ENCODE data around the gene BCKDK. TPM values are rescaled to one million over a fixed set of nuclear protein-coding genes. Genes with fewer than 3 reads are reported as not detected.
"Not testable (repeated sequence)": the region's sequence is repeated elsewhere in the genome, so short reads cannot be mapped to it uniquely, and the experiment has no call there.

Gene BCKDK
- total RNA-seq, 4 donors from 2014 or later: 37.9 to 53.4 (median 45.6) TPM

DNA sequence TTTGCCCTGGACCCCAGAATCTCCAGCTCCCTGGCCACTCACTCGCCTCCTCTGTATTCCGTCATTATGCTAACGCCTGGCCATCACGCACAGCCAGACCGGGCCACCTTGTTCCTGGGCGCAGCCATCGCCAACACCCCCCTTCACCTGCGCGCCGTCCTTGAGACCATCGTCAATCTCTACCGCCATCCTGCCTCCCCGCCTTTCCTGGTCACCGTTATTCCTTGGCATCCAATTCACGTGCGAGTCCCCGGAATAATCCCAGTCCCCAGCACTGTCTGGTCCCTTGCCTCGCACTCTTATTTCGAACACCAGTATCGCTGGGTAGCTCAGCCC lies 14.1 kb upstream of the BCKDK start:
- H3K4me1 ChIP-seq: peaks cover 0 to 29% (median 11%) of the 10 kb centered on the region in 4 donors
- H3K36me3 ChIP-seq: peaks cover 0 to 27% (median 0%) of the 10 kb centered on the region in 3 donors
- H3K4me3 ChIP-seq: peak overlapping the region; percentile 69 to 82 (median 76)
- H3K27ac ChIP-seq: peak overlapping the region; percentile 58 to 89 (median 84)
- no peaks in the 10 kb centered on the region for H3K27me3 ChIP-seq
- TF ChIP-seq CTCF (IDR thresholded peaks at IDR 0.05) (no peak), POLR2A (IDR thresholded peaks at IDR 0.05) (no peak), EP300 (IDR thresholded peaks at IDR 0.05) (no peak)
- WGBS, 2 donors: 0 to 1% methylated on average over 20 of the region's 20 CpGs
- DNase-seq (ENCODE audit: low spot score in 2 of 2): no peak
- H3K9me3 ChIP-seq: no peaks in the 10 kb centered on the region

DNA sequence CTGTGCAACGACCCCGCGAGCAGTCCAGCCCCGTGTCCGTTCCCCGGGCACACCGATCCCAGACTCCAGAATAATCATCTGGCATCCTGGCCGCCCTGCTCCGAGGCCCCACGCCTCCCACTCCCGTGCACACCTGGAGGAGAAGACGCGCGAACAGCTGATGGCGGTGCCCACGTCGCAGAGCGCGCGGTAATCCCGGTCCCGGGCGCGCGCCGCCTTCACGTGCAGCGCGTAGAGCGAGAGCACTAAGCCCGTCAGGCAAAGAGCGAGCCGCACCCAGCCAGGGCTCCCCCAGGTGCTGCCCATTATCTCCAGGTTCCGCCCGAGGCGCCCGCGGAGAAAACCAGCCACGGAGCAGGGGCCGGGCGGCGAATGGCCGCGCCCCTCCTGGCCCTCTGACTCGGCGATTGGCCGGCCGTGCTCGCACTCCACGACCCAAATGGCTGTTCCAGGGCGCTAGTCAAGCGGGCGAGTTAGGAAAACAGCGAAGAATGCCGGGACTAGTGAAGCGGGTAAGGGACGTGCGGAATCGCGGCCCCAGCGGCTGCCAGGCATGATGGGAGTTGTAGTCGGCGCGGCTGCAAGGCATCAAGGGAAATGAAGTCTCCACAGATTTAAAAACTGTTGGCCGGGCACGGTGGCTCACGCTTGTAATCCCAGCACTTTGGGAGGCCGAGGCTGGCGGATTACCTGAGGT lies 13.6 kb upstream of the BCKDK start, which contains the start of gene VKORC1:
TSS of gene VKORC1 (minus strand) at position 374 of the 697 bp plus-strand sequence. CDS start at position 306, 68 bp downstream.
- WGBS, 2 donors: 1% methylated on average over 67 of the region's 69 CpGs
- peak within 1 kb of the TSS; percentile 69 to 82 (median 76) for H3K4me3 ChIP-seq
- peaks cover 0 to 29% (median 11%) of the 10 kb centered on the region in 4 donors for H3K4me1 ChIP-seq
- H3K9me3 ChIP-seq: no peaks in the 10 kb centered on the region
- peak within 1 kb of the TSS; percentile 58 to 89 (median 84) for H3K27ac ChIP-seq
- H3K36me3 ChIP-seq: peaks cover 0 to 22% (median 0%) of the 10 kb centered on the region in 3 donors
- TF ChIP-seq CTCF (IDR thresholded peaks at IDR 0.05): peak in 2 of 5 experiments; percentile 37 to 43
- TF ChIP-seq POLR2A (IDR thresholded peaks at IDR 0.05): peak; percentile 5 to 75
- TF ChIP-seq EP300 (IDR thresholded peaks at IDR 0.05): peak; percentile 64 to 93
- H3K27me3 ChIP-seq: no peaks in the 10 kb centered on the region
- DNase-seq (ENCODE audit: low spot score in 2 of 2): peak; percentile 89 to 91

- Histone ChIP-seq H3K27ac (no peak overlapping the region), H3K9me3 (peaks cover 0 to 8% (median 0%) of the 10 kb centered on the region in 4 donors)
- WGBS, 2 donors: 44 to 67% methylated on average over 4 of the region's 4 CpGs
These were observed 8.1 kb upstream of the BCKDK start for GRCh38 chr16:31099860-31100638.

GRCh38 chr16:31100876-31101641 lies 7.1 kb upstream of the BCKDK start:
- H3K4me1 ChIP-seq; H3K4me3 ChIP-seq; H3K27ac ChIP-seq; DNase-seq (ENCODE audit: low spot score in 2 of 2); H3K36me3 ChIP-seq; H3K27me3 ChIP-seq; H3K9me3 ChIP-seq: not testable (repeated sequence)
- 67 to 74% methylated on average over 13 of the region's 13 CpGs for WGBS, 2 donors

More at GRCh38 chr16:31099860-31100638, 8.1 kb upstream of the BCKDK start:
- H3K27me3 ChIP-seq: no peaks in the 10 kb centered on the region
- H3K4me1 ChIP-seq: peaks cover 0 to 9% (median 0%) of the 10 kb centered on the region in 4 donors
- TF ChIP-seq POLR2A (IDR thresholded peaks at IDR 0.05): no peak
- no peak for TF ChIP-seq CTCF (IDR thresholded peaks at IDR 0.05)
- no peak for DNase-seq (ENCODE audit: low spot score in 2 of 2)
- no peak overlapping the region for H3K4me3 ChIP-seq
- H3K36me3 ChIP-seq: no peaks in the 10 kb centered on the region

DNA sequence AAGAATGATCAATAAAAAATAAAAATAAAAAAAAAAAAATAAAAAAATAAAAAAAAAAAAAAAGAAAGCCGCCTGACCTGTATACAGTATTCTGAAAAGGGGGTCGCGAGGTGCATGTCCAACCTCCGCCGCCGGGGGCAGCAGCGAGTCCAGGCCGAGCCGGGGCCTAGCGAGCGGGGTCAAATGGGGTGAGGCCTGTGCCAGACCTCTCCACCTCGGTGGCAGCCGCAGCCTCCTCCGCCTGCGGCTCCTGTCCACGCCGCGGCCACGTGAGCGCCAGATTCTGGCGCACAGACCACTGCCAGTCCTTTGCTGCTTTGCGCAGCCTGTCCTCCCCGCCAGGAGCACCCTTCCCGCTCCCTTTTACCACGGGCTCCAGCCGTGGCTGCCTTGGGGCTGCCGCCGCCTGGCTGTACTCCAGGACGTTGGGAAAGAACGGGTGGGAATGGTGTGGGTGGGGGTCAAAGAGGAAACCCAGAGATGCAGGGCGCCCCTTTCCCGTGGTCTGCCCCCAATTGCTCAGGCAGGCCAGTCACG lies 2.4 kb upstream of the BCKDK start:
- H3K36me3 ChIP-seq: peaks cover 0 to 15% (median 0%) of the 10 kb centered on the region in 3 donors
- peak; percentile 80 to 90 for DNase-seq (ENCODE audit: low spot score in 2 of 2)
- H3K9me3 ChIP-seq: no peaks in the 10 kb centered on the region
- H3K27me3 ChIP-seq: no peaks in the 10 kb centered on the region
- H3K4me3 ChIP-seq: peak overlapping the region in 2 of 4 donors; percentile 25 to 30
- WGBS, 2 donors: 6 to 12% methylated on average over 33 of the region's 33 CpGs
- peaks cover 0 to 30% (median 15%) of the 10 kb centered on the region in 4 donors for H3K4me1 ChIP-seq
- TF ChIP-seq EP300 (IDR thresholded peaks at IDR 0.05) (peak in 1 of 2 donors; percentile 59), CTCF (IDR thresholded peaks at IDR 0.05) (peak; percentile 84 to 92 (median 89)), POLR2A (IDR thresholded peaks at IDR 0.05) (no peak)
- H3K27ac ChIP-seq: peak overlapping the region; percentile 15 to 77 (median 42)

Measured in tibial nerve (tissue), 4 donors.